ENCODE data around the gene XCR1. TPM values are rescaled to one million over a fixed set of nuclear protein-coding genes. Genes with fewer than 3 reads are reported as not detected.

XCR1 gene, protein sequence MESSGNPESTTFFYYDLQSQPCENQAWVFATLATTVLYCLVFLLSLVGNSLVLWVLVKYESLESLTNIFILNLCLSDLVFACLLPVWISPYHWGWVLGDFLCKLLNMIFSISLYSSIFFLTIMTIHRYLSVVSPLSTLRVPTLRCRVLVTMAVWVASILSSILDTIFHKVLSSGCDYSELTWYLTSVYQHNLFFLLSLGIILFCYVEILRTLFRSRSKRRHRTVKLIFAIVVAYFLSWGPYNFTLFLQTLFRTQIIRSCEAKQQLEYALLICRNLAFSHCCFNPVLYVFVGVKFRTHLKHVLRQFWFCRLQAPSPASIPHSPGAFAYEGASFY
- total RNA-seq (under 1 TPM in 5 of 7 donors, not detected in 2; under 0.01 to 0.18 (median 0.05) TPM), polyA plus RNA-seq (1 to 10 TPM in 1 of 2 donors, under 1 TPM in 1; 0.04 to 1.2 TPM)
- long read RNA-seq, donor 1 = 0 reads
- long read RNA-seq, donor 2 = 0 reads
- long read RNA-seq, donor 3 = 0 reads

DNA sequence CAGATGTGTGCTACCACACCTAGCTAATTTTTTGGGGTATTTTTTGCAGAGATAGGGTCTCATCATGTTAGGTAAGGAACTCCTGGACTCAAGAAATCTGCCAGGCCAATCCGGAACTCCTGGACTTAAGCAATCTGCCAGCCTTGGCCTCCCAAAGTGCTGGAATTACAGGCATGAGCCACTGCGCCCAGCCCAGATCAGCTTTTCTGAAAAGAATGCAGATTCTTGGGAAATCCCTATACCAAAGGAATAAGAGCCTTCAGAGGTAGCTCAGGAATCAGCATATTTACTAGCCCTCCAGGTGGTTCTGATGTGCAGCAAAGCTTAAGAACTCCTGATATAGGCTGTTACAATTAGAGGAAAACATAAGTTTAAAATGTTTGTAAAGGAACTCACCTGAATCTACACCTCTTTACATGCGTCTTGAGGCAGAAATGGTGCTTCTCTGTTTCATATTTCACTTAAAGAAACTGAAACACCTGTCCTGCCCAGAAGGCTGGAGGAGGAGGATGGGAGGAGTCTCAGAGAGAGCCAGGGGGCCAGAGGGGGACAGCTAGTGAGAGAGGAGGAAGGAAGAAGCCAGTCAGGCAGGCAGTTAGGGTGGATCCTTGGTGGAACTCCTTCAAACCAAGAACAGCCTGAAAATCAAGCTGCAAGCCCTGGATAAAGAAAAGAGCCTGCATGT lies at the start of gene XCR1:
Gene XCR1, minus strand, starts transcription at position 463 of the 685 bp plus-strand sequence. CDS start 5,536 bp downstream, outside the sequence.
- Histone ChIP-seq H3K4me3 (no peak within 1 kb of the TSS), H3K27me3 (no peaks in the 10 kb centered on the region), H3K4me1 (ENCODE audit: insufficient read depth) (no peaks in the 10 kb centered on the region), H3K27ac (no peak within 1 kb of the TSS), H3K9me3 (no peaks in the 10 kb centered on the region), H3K36me3 (no peaks in the 10 kb centered on the region)
- intact Hi-C loops (cut with DNase I) = no loop called here
- TF ChIP-seq, protein P1, sequence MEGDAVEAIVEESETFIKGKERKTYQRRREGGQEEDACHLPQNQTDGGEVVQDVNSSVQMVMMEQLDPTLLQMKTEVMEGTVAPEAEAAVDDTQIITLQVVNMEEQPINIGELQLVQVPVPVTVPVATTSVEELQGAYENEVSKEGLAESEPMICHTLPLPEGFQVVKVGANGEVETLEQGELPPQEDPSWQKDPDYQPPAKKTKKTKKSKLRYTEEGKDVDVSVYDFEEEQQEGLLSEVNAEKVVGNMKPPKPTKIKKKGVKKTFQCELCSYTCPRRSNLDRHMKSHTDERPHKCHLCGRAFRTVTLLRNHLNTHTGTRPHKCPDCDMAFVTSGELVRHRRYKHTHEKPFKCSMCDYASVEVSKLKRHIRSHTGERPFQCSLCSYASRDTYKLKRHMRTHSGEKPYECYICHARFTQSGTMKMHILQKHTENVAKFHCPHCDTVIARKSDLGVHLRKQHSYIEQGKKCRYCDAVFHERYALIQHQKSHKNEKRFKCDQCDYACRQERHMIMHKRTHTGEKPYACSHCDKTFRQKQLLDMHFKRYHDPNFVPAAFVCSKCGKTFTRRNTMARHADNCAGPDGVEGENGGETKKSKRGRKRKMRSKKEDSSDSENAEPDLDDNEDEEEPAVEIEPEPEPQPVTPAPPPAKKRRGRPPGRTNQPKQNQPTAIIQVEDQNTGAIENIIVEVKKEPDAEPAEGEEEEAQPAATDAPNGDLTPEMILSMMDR (IDR thresholded peaks at IDR 0.05) = no peak
- no peak for TF ChIP-seq EP300 (IDR thresholded peaks at IDR 0.05)
- TF ChIP-seq POLR2A (IDR thresholded peaks at IDR 0.05) = no peak
- WGBS, 3 donors = 94 to 96% (median 95%) methylated on average over 3 of the region's 3 CpGs
- DNase-seq = no peak

DNA sequence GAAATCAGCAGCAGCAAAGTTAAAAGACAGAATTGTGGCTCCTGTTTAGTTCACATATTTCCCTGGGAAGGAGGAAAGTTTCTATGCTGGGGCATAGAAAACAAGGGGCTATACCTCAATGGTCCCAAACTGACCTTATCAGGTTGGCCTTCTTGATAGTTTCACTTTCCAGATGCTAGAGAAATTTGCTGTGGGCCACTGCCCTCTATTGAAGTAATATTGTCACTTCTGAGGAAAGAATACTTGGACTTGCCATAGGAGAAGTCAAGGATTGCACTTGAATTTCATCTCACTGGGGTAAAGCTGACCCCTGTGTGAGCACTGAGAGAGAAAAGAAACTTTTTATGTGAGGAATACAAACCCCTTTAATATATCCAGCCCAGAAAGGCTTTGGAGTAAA lies 49.3 kb upstream of the XCR1 start:
- Histone ChIP-seq H3K27ac (no peak overlapping the region), H3K4me3 (no peak overlapping the region), H3K9me3 (no peaks in the 10 kb centered on the region), H3K36me3 (no peaks in the 10 kb centered on the region), H3K4me1 (ENCODE audit: insufficient read depth) (peaks cover 3% of the 10 kb centered on the region), H3K27me3 (no peaks in the 10 kb centered on the region)
- DNase-seq = no peak
- TF ChIP-seq EP300 (IDR thresholded peaks at IDR 0.05) (no peak), POLR2A (IDR thresholded peaks at IDR 0.05) (no peak)
- TF ChIP-seq, protein P1 (IDR thresholded peaks at IDR 0.05) = no peak
- intact Hi-C loops (cut with DNase I) = loop anchor here in 2 of 4 donors (5.0 kb wide), 2 partner anchors 119 to 139 kb away; no protein-coding TSS in a partner anchor

DNA sequence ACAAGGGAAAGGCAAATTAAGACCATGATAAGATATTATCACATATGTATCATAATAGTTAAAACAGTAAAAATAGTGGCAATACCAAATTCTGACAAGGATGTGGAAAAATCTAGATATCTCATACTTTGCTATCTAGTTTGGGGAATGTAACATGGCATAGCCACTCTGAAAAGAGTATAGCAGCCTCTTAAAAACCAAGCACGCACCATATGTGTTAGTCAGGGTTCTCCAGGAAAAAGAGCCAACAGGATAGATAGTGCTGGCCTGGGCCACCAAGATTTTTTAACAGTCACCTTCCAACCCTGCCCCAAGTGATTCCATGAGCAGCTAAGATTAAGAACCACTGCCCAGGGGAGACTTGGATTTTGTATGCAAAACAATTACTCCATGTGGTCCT lies 48.5 kb upstream of the XCR1 start:
- WGBS, 3 donors = 91 to 100% (median 100%) methylated on average over 1 of the region's 1 CpG
- no peaks in the 10 kb centered on the region for H3K27me3 ChIP-seq
- no peaks in the 10 kb centered on the region for H3K9me3 ChIP-seq
- H3K27ac ChIP-seq = no peak overlapping the region
- no peak for DNase-seq
- intact Hi-C loops (cut with DNase I) = loop anchor here in 2 of 4 donors (5.0 kb wide), 2 partner anchors 119 to 139 kb away; no protein-coding TSS in a partner anchor
- H3K36me3 ChIP-seq = no peaks in the 10 kb centered on the region
- peaks cover under 1% of the 10 kb centered on the region for H3K4me1 ChIP-seq (ENCODE audit: insufficient read depth)
- H3K4me3 ChIP-seq = no peak overlapping the region
- no peak for TF ChIP-seq POLR2A (IDR thresholded peaks at IDR 0.05)
- TF ChIP-seq, protein P1 (IDR thresholded peaks at IDR 0.05) = no peak
- no peak for TF ChIP-seq EP300 (IDR thresholded peaks at IDR 0.05)

DNA sequence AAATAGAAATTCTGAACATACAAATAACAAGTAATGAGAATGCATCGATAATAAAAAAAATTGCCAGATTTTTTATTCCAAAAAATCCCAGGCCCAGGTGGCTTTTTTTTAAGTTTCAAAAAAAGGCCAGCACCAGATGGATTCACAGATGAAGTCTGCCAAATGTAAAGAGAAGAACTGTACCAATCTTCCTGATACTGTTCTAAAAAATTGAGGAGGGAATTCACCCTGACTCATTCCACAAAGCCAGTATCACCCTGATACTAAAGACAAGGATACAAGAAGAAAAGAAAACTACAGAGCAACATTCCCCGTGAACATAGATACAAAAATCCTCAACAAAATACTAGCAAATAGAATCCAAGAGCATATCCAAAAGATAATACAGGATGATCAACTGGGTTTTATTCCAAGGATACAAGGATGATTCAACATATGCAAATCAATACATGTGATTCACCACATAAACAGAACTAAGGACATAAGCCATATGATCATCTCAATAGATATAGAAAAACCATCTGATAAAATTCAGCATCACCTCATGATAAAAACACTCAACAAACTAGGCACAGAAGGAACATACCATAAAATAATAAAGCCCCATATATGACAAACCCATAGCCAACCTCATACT lies 44.1 kb upstream of the XCR1 start:
- Histone ChIP-seq H3K4me3 (no peak overlapping the region), H3K4me1 (ENCODE audit: insufficient read depth) (no peaks in the 10 kb centered on the region), H3K36me3 (no peaks in the 10 kb centered on the region), H3K9me3 (no peaks in the 10 kb centered on the region), H3K27me3 (no peaks in the 10 kb centered on the region), H3K27ac (no peak overlapping the region)
- intact Hi-C loops (cut with DNase I) = no loop called here
- WGBS, 3 donors = 69 to 94% (median 79%) methylated on average over 2 of the region's 2 CpGs
- TF ChIP-seq, protein P1 (IDR thresholded peaks at IDR 0.05) = no peak
- TF ChIP-seq POLR2A (IDR thresholded peaks at IDR 0.05) (no peak), EP300 (IDR thresholded peaks at IDR 0.05) (no peak)
- no peak for DNase-seq
